ENCODE results near the gene ZCWPW2. TPM values are rescaled to one million over a fixed set of nuclear protein-coding genes. Genes with fewer than 3 reads are reported as not detected.

ZCWPW2 gene, protein sequence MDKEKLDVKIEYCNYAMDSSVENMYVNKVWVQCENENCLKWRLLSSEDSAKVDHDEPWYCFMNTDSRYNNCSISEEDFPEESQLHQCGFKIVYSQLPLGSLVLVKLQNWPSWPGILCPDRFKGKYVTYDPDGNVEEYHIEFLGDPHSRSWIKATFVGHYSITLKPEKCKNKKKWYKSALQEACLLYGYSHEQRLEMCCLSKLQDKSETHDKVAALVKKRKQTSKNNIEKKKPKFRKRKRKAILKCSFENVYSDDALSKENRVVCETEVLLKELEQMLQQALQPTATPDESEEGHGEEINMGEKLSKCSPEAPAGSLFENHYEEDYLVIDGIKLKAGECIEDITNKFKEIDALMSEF
- total RNA-seq = 0.18 TPM in 1 of 2 replicates, not detected in the other

DNA sequence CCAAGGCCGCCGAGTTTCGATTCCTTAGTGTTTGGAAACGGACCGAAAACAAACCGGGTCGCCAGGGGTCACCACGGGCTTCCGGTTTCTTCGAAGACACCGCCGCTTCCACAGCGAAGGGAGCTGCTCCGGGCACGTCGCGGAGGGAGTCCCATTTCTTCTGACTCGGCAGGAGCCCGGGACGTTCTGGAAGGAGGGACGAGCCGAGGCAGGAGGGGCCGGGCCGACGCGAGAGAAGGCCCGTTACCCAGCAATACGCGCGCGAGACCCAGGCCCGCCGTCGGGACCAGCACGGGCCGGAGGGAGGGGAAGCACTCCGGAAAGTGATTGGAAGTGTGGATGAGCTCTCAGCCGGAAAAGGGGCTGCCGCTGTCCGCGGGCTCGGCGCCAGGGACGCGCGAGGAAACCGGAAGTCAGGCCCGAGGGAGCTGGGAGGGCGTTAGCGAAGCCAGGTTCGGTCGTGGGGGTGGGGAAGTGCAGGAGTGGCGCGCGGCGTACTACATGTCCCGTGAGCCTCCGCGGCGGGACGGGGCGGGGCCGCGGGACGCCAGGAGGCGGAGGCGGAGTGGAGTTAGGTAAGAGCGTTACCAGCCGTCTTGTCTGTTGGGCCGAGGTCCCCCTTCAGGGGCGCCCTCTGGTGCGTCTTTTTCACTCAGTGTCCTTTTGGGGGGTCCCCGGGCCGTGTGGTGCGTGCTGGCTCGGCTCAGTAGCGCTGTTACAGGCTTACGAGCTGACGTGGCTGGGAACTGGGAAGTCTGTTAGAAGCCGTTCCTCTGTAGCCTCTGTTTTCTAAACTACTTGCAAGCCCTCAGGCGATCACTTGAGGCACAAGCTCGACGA, at the start of gene ZCWPW2, which contains the start of gene AZI2:
ZCWPW2 (plus strand) TSS at position 93 of the 840 bp plus-strand sequence. CDS start 64,348 bp downstream, outside the sequence.
AZI2 (minus strand) TSS at position 196 of the 840 bp plus-strand sequence. CDS start 8,207 bp downstream, outside the sequence.
- DNase-seq (ENCODE audit: extremely low read depth, low read depth, low spot score) = peak; percentile 44

DNA sequence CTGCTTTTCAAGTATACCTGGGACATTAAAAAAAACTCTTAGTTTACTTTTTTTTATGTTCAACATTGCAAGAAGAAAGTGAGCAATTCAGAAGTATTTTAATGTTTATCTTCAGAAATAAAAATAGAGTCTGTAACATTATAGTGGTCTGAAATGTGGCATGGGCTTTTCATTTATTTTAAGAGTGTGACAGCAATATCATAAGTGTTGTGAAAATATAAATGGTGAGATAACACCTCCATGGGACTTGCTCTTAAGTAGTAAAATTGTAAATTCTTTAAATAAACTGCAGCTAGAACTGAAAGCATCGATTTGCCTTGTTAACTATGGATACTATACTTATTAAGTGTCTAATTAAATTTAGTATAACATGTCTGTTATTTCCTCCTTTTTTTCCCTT, 48.8 kb upstream of the ZCWPW2 start:
- DNase-seq (ENCODE audit: extremely low read depth, low read depth, low spot score) = no peak

DNA sequence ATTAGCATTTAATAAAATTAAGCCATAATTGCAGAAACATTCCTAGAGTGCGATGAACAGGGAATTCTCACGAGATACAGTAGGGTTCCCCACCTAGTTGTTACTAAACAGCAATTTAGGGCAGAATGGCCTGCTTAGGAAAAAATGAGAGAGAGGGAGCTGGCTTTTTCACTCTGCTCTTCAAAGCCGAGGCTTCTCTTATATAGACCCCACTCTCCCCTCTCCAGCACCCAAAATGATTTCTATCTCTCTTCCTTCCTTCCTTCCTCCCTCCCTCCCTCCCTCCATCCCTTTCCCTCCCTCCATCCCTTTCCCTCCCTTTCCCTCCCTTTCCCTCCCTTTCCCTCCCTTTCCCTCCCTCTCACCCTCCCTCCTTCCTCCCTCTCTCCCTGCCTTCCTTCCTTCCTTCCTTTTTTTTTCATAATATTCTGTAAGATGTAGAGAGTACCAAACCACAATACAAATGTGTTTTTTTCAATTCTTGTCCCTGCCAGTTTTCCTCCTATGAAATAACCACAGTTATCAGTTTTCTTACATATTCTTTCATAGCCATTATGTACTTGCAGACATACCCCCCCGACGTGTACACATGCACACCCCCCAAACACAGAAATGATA, 48.1 kb upstream of the ZCWPW2 start:
- DNase-seq (ENCODE audit: extremely low read depth, low read depth, low spot score) = no peak

DNA sequence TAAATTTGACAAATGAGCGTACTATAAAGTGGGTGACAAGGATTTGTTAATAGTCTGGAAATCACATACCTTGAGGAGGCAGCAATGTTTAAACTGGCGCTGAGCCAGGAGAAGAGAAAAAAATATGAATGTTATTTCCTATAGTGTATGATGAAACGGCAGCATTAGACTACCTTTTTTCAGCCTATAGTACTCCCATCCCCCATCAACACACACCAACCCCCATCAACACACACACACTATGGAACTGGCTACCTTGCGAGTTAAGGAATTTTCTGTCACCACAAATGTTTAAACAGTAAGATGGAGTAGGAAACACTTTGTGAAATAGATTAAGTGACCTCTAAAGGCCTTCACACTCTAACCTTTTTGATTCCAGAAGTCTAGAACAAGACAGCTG, 46.8 kb upstream of the ZCWPW2 start:
- DNase-seq (ENCODE audit: extremely low read depth, low read depth, low spot score) = no peak

DNA sequence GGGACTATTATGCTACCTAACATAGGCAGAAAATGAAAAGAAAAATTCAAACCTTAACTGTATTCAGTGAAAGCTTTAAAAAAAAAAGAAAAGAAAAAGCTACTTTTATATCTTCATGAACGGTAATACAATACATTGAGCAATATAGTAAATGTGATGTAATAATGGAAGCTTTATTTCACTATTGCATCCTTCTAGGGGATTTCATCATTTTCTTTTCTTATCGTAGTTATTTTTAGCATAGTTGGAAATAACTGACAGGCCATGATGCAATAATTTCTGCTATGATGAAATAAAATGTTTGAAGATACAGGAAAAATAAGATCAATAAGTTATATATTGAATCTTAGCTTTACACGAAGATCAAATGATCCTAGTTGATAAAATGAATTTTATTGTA, 40.3 kb upstream of the ZCWPW2 start:
- DNase-seq (ENCODE audit: extremely low read depth, low read depth, low spot score) = no peak

DNA sequence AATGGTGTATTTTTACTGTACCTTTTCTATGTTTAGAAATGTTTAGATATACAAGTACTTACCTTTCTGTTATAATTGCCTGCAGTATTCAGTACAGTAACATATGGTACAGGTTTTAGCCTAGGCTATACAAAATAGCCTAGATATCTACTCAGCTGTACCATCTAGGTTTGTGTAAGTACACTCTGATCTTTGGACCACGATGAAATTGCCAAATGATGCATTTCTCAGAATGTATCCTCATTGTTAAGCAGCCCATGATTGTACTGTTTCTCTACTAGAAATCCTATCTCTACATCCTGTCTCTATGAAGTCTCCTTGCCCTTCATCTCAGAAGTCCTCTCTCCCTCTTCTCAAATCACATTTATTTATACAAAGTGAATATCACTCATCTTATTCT, 32.8 kb upstream of the ZCWPW2 start:
- no peak for DNase-seq (ENCODE audit: extremely low read depth, low read depth, low spot score)

DNA sequence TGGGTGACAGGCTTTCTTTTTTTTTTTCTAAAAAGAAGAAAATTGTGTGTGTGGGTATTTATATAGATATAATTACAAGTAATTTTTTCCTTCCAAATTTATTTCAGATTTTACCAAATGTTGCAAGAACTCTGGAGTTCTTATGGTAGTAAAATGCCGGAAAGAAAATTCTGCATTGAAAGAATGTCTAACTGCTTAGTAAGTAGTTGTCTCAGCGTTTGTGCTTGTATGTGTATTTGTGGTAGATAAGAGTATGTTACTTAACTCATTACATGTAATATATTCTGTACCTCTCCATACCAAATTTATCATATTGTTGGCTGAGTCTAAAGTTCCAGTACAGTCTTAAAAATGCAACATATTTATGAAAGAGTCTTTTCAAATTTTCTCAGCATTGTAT, 32.3 kb upstream of the ZCWPW2 start:
- no peak for DNase-seq (ENCODE audit: extremely low read depth, low read depth, low spot score)

DNA sequence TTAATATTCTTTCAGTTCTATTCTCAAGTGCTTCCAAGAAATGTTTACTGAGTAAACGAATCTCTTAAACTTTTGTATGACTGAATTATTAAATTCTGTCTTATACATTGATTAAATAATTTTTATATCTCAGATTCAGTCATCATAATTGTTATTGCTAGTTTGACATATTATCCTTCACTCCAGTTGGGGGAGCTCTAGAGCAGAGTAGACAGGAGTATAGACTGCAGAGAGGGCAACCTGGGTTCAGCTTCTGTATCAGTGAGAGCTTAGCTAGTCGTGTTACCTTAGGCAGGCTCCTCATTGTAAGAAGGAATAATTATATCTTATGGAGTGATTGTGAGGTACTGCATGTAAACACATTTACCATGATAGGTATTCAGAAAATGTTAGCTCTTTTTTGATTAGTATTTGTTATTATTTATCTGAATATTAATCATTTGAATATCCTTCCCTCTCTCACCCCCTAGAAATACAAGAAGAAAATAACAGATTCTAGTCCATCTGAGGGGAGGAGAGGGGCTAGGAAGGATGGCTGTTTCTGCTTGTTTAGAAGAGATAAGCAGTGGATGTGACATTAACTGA, 31.0 kb upstream of the ZCWPW2 start:
- DNase-seq (ENCODE audit: extremely low read depth, low read depth, low spot score) = no peak

DNA sequence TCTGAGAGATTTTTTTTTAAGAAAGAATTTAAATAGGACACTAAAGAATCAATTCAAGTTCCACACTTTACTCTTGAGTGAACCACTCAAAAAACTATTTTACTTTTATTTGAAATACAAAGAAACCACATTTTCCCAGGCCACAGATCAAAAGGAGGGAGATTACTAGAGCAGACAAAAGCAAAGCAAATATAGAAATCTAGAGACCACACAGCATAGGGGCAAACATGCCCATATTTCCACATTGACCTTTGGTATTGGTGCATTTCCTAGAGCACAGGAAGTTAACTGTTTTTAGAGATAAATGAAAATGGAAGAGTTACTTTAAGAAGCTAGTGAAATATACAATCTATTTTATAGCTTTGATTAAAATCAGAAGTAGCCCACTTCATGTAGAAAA, 27.5 kb upstream of the ZCWPW2 start:
- DNase-seq (ENCODE audit: extremely low read depth, low read depth, low spot score) = no peak

DNA sequence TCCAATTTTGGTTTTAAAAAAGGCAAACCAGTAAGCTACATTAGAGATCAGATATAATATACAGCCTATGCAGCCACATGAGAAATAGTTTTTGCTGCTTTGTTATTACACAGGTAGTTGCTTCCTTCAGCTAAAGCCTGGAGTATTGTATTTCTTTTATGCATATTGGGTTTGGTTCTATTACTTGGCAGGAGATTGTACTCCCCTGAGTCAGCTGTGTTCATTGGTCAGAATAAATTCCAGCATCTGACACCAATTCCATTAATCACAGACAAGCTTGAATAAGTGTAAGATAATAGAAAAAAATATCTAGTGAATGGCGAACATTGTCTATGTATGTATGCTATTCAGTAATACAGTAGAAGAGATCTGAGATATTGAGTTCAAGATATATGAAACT, 26.1 kb upstream of the ZCWPW2 start:
- no peak for DNase-seq (ENCODE audit: extremely low read depth, low read depth, low spot score)

DNA sequence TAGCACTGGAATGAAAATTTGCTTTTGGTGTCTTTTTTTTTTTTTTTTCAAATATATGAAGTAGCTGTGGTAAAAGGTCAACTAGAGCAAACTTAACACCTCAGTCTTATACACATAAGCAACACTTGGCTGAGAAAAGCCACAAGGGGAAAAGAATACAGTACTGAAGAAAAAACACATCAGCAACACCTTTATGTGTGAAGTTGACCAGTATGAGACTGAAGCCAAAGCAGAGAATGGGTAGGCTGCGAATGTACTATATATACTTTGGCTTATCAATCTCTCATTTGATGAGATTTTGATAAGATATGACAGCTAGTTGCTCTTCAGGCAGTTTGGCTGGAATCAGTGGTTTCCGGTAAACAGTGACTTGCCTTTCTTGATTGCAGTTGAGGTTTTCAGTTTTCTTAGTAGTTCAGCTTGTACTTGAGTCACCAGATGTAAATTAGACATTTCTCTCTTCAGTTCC, 22.0 kb upstream of the ZCWPW2 start:
- no peak for DNase-seq (ENCODE audit: extremely low read depth, low read depth, low spot score)

DNA sequence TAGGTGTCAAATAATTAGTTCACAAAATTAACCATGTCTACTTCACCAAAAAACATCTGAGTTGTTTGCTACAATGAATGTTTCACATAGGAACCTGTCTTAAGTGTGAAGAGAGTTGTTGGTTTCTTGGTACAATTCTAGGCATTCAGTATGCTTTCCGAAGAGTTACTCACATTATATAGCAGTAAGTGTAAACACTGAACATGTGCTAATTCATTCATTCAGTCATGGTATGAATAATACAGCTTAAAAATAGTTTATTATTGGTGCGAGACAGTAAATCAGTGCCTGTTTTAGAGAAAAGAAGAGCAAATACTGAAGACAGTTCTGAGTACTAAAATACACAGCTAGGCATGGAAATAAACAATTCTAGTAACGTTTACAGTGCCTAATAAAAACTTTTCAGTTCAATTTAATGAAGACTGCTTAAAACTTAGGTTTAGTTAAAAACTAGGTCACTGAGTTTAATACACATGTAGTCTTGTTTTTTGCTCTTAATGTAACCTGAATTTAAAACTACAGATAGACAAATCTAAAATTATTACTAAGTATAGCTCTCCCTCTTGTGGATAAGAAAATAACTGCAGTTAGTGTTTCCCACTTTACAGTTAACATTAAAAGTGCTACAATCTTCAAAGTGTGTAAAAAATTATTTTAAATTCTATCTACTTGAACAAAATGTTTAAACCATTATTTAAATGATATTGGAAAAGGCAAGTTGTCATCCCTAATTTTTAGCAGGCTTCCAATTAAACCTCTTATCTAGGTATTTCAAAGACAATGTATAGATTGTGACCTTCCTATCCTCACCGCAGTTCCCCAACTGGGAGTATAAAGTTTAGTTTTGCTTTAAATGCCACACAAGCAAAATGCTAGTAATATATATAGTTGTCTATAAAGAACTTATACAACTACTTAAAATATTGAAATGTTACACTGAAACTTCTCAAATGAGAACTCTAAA, 20.1 kb upstream of the ZCWPW2 start:
- no peak for DNase-seq (ENCODE audit: extremely low read depth, low read depth, low spot score)

DNA sequence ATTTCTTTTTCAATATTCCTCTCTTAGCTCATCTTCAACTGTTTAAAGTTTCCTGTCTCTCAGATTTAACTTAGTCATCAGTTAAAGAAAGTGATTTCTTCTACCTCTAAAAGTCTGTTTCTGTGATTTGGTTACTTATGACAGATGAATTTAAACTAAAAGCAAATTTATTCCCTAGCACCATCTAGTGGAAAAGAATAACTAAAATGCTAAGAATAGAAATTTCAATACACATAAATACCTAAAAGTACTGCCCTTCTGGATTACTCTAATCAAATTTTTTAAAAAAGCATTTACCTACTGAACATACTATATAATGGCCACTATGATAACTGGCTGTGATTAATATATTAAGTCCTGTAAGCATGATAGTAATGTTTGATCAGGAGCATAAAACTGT, 14.0 kb upstream of the ZCWPW2 start:
- no peak for DNase-seq (ENCODE audit: extremely low read depth, low read depth, low spot score)

DNA sequence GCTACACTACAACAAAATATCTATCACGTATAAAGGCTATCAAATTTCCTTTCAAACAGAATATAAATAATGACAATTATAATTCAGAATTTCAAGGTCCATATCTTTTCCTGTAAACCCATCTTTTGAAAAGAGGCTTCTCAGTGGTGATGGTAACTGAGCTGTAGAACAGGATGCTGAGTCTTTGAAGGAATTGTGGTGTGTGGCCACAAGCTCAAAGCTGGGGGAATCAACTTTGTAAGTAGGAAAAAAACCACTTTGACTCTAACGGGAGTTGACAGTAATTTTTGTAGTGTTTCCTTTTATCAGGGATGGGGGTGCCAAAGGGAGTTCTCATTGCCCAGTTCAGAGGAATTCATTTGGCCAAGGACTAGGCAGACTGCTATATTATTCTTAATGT, 13.3 kb upstream of the ZCWPW2 start:
- no peak for DNase-seq (ENCODE audit: extremely low read depth, low read depth, low spot score)

DNA sequence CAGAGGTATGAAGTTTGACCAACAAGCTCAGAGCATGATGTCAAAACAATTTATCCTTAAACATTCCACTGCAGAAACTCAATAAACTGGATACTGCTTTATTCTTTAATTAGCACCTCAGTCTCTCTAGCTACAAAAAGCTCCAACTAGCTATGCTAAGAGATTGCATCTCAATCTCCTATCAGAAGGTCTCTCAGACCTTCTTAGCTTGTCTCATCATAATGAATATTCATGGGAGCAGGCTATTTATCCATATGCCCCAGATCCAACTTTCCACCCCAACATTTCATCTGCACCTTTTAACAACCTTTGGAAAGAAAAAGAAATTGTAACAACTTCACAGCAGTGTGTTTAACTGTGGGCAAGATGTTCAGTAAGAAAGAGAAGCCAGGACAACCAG, 11.3 kb upstream of the ZCWPW2 start:
- no peak for DNase-seq (ENCODE audit: extremely low read depth, low read depth, low spot score)

DNA sequence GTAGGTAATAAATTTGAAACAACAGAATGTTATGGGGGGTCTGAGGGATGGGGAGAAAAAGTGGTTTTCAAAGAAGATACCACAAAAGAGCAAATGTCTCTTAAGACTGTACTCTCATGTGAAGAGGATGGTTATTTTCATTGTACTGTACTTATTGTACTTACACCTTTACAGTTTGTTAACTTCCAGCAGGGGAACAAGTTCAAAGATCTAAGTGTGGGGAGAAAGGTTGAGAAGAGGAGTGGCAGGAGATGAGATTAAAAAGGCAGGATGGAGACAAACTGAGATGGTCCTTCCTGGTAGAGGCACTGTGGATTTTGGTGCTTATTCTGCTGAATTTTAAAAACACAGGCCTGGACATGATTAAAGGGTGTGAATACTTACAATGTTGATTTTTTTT, 5.4 kb upstream of the ZCWPW2 start:
- DNase-seq (ENCODE audit: extremely low read depth, low read depth, low spot score) = no peak

DNA sequence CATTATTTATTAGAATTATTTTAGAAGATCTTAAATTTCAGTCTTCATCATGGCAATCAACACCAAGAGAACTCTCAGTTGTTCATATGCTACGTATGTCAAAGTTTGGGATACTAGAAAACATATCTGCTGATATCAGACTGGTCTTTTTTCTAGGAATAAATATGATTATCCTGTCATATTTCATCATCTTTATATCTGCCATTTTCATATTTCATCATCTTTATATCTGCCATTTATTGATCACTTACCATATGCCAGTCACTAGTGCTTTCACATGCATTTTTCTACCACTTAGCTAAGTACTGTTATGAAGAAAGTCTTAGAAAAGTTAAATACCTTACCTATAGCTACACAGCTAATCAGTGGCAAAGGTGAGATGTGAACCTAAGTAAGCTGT, 2.8 kb upstream of the ZCWPW2 start:
- no peak for DNase-seq (ENCODE audit: extremely low read depth, low read depth, low spot score)

DNA sequence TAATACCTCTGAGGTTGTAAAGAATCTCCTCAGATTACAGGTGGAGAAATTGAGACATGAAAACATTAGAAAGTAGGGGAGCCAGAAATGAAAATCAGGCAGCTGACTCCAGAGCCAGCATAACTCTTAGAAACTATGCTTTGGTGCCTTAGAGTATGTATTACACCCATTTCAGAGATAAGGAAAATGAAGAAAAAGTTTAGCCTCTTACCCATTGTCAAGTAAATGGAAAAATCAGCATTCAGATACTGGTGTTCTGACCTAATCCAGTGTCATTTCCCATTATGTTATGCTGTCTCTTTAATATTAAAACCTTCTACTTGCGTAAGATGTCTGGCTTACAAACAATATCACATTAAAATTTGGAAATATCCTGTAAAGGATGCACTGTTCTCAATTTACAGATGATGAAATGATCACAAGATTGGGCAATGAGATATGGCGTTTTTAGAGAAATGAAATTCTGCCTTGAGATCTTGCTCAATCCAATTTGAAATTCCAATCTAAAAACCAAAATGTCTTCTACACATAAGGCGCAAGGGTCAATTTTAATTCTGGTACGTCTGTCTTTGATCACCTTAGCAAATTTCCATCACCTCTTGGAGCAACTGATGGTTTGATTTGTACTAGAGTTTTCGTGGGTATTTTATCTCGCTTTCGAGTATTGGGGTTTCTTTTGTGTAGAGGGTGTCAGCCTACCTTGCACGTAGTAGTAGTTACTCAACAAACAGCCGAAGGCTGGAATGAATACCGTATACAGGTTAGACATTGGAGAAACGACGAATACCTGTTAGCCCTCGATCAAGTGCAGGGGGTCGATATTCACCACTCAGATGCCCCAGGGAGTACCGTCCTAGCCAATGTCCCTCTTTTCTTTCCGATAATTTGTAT, 902 bp upstream of the ZCWPW2 start:
- no peak for DNase-seq (ENCODE audit: extremely low read depth, low read depth, low spot score)

DNA sequence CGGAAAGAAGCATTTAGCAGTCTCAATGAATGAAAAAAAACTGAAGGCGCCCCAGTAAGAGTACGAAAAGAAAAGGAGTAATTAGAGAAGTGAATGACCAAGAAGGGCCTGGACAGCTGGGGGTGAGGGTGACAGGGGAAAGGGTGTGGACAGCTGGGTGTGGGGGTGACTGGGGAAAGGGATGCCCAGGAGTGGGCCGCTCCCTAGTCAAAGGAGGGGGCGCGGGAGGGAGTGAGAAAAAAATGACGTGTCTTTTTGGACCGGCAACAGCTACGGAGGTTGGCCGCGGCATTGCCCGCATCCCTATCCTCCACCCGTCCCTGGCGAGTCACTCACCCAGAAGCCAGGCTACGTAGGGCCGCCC, 274 bp upstream of the ZCWPW2 start:
- no peak for DNase-seq (ENCODE audit: extremely low read depth, low read depth, low spot score)

Measured in glomerular endothelial cell (primary cell).